GM12875 (cell line): ENCODE measurements around the gene NUPR1.
"Not testable (repeated sequence)": the region's sequence is repeated elsewhere in the genome, so short reads cannot be mapped to it uniquely, and the experiment has no call there.

Experiments used
- H3K4me3 ChIP-seq: one replicate; pipeline ENCODE4 v1.5.1; 2011; ENCODE audit warnings: low read depth, low read length, control low read depth
- CTCF ChIP-seq: IDR thresholded peaks from 2 replicates; pipeline ENCODE4 v1.5.1; 2011; ENCODE audit warnings: low read depth, mild to moderate bottlenecking, control low read depth, inconsistent platforms, low read length, moderate library complexity, borderline replicate concordance; ENCODE audit not compliant: insufficient read depth

Gene NUPR1

GRCh38 chr16:28573738-28574718 lies 35.3 kb upstream of the NUPR1 start:
- H3K4me3 ChIP-seq: no peak overlapping the region
- TF ChIP-seq CTCF: no peak

- no peak for TF ChIP-seq CTCF
- H3K4me3 ChIP-seq: no peak overlapping the region
Observed at GRCh38 chr16:28572696-28573510, 34.1 kb upstream of the NUPR1 start.

GRCh38 chr16:28569968-28570752 lies 31.4 kb upstream of the NUPR1 start:
- TF ChIP-seq CTCF: no peak
- H3K4me3 ChIP-seq: no peak overlapping the region

GRCh38 chr16:28569021-28569420 lies 30.2 kb upstream of the NUPR1 start:
- H3K4me3 ChIP-seq: no peak overlapping the region
- TF ChIP-seq CTCF: no peak

- no peak for TF ChIP-seq CTCF
Observed at GRCh38 chr16:28567292-28567691, 28.5 kb upstream of the NUPR1 start.

GRCh38 chr16:28566233-28566925 lies 27.6 kb upstream of the NUPR1 start:
- H3K4me3 ChIP-seq: not testable (repeated sequence)

More at GRCh38 chr16:28567292-28567691, 28.5 kb upstream of the NUPR1 start:
- no peak overlapping the region for H3K4me3 ChIP-seq

GRCh38 chr16:28563218-28563617 lies 24.4 kb upstream of the NUPR1 start:
- TF ChIP-seq CTCF: no peak
- H3K4me3 ChIP-seq: no peak overlapping the region
